HFFc6 (cell line): ENCODE measurements around the gene TMEM132D. TPM values are rescaled to one million over a fixed set of nuclear protein-coding genes. Genes with fewer than 3 reads are reported as not detected.

Source experiments
- DNase-seq: peaks from one replicate; pipeline ENCODE4 v3.0.0-alpha.2; 2018
- H3K27ac Mint-ChIP-seq: 2 replicates; pipeline ENCODE4 v1.8.0; 2020; ENCODE audit warnings: mild to moderate bottlenecking, mixed read lengths
- H3K27me3 Mint-ChIP-seq: 2 replicates; pipeline ENCODE4 v1.8.0; 2021; ENCODE audit warnings: mild to moderate bottlenecking, moderate library complexity, mixed read lengths; ENCODE audit not compliant: insufficient read depth
- H3K36me3 Mint-ChIP-seq: 2 replicates; pipeline ENCODE4 v1.8.0; 2021; ENCODE audit warnings: low read depth, mixed read lengths
- H3K4me1 Mint-ChIP-seq: 2 replicates; pipeline ENCODE4 v1.8.0; 2020; ENCODE audit warnings: low read depth, mixed read lengths
- H3K4me3 Mint-ChIP-seq: 2 replicates; pipeline ENCODE4 v1.8.0; 2020; ENCODE audit warnings: mild to moderate bottlenecking, moderate library complexity, mixed read lengths
- H3K9me3 Mint-ChIP-seq: 2 replicates; pipeline ENCODE4 v1.8.0; 2020; ENCODE audit warnings: mild to moderate bottlenecking, mixed read lengths
- CTCF ChIP-seq: fragments of 200-600 bp; sonication (generic); IDR thresholded peaks from 2 replicates; pipeline ENCODE4 v1.5.0; 2021; ENCODE audit warnings: antibody characterized with exemption, mild to moderate bottlenecking
- total RNA-seq, 6 experiments: library from RNA; stranded (reverse); fragmentation: NEBNext Ultra II Directional; extraction: Animal tissue kit (Norgen Biotek cat#: 25700); gene quantifications; 2 replicates in 1 of 6; 3 replicates in 5 of 6; pipeline ENCODE4 v1.2.3, GENCODE V29; 2021

The TMEM132D gene
- total RNA-seq, 6 experiments from 2014 or later, result not detected

DNA sequence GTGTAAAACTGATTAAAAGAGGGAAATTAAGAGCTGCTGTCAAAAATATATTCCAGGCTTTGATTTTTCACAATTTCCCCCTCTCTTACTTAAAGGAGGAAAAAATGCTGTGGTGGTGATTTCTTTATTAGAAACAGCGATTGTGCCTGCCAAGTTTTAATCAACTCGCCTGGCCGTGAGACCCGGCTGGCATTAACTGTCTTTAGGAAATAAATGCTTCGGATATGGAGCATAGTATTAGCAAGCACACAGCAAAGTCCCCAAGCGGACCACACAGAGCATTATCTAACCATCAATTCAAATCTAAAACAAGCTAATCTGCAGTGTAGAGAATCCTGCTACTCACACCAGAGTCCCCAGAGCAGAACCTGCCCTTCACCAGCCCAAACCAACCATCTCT, 457.1 kb downstream of the TMEM132D start:
- Mint-ChIP-seq H3K36me3 (no peaks in the 10 kb centered on the region), H3K27me3 (no peaks in the 10 kb centered on the region; the same call in 1 of the 2 replicates), H3K4me1 (no peaks in the 10 kb centered on the region), H3K4me3 (no peak overlapping the region), H3K27ac (no peak overlapping the region), H3K9me3 (peaks cover 78% of the 10 kb centered on the region)
- DNase-seq, result no peak
- TF ChIP-seq CTCF, result no peak

DNA sequence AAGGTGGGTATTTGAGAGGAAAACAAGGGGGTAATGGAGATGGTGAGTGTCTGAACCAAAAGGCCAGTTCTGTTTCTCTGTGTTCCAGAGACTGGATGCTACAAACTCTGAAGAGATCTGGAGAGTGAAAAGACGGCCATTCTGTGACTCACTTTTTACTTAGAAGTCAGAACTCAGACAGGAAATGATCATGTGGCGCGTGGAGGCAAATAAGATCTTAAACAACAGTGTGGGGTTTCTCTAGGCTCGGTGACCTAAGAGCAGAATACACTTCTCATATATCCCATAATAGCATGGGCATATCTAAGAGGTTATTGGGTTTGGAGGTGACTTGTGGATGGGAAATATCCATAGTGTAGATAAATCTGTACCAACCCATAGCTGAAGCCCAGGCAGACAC, 463.5 kb downstream of the TMEM132D start:
- Mint-ChIP-seq H3K4me1 (no peaks in the 10 kb centered on the region), H3K27me3 (no peaks in the 10 kb centered on the region; the same call in 1 of the 2 replicates), H3K4me3 (no peak overlapping the region), H3K27ac (no peak overlapping the region), H3K9me3 (peaks cover 52% of the 10 kb centered on the region), H3K36me3 (no peaks in the 10 kb centered on the region; the same call in 1 of the 2 replicates)
- no peak for DNase-seq
- TF ChIP-seq CTCF, result no peak

DNA sequence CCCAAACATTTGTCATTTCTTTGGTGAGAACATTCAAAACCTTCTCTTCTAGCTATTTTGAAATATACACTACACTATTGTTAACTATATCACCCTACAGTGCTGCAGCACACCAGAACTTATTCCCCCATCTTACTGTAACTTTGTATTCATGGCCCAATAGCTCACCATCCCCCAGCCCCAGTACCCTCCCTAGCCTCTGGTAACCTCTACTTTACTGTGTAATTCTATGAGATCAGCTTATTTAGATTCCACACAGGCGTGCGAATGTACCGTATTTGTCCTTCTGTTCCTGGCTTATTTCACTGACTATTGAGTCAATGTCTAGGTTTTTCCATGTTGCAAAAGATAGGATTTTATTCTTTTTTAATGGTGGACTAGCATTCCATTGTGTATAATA, 469.0 kb downstream of the TMEM132D start:
- Mint-ChIP-seq H3K36me3 (no peaks in the 10 kb centered on the region; the same call in 1 of the 2 replicates), H3K27me3 (no peaks in the 10 kb centered on the region; the same call in 1 of the 2 replicates), H3K4me1 (no peaks in the 10 kb centered on the region), H3K4me3 (no peak overlapping the region), H3K27ac (no peak overlapping the region), H3K9me3 (peaks cover 57% of the 10 kb centered on the region)
- TF ChIP-seq CTCF, result no peak
- no peak for DNase-seq

DNA sequence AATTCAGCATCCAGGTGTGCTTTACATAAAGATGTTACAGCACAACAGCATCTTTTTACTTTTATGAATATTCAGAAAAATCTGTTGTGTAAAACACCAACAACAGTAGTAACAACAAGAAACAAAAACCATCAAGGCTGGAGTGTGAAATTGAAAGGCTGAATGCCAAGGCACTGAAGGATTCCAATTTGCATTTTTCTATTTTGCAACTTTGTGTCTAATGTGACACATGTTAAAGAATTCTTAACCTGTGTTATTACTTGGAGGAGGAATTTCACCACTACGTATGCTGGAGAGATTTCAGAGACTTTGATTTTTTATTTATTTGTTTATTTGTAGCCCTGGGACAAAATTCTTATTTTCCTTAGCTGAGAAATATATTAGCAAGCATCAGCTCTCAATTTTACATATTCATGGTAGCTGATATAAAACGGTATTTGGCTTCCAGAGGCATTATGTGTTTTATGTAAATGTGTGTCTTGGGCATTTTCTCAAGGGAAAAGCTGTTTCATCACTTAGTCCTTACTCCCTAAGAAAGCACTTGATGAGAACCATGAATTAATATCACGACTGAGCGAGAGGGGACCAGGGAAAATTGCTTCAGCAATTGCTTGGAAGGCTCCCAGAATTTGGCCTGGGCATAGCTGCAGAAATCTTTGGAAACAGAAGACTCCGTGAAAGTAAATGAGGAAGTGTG, 475.4 kb downstream of the TMEM132D start:
- peaks cover 30% of the 10 kb centered on the region for H3K9me3 Mint-ChIP-seq
- H3K27me3 Mint-ChIP-seq, result no peaks in the 10 kb centered on the region
- H3K4me3 Mint-ChIP-seq, result no peak overlapping the region
- no peaks in the 10 kb centered on the region for H3K4me1 Mint-ChIP-seq
- no peak overlapping the region for H3K27ac Mint-ChIP-seq
- H3K36me3 Mint-ChIP-seq, result peaks cover 6% of the 10 kb centered on the region; the same call in 1 of the 2 replicates
- TF ChIP-seq CTCF, result no peak
- DNase-seq, result no peak

DNA sequence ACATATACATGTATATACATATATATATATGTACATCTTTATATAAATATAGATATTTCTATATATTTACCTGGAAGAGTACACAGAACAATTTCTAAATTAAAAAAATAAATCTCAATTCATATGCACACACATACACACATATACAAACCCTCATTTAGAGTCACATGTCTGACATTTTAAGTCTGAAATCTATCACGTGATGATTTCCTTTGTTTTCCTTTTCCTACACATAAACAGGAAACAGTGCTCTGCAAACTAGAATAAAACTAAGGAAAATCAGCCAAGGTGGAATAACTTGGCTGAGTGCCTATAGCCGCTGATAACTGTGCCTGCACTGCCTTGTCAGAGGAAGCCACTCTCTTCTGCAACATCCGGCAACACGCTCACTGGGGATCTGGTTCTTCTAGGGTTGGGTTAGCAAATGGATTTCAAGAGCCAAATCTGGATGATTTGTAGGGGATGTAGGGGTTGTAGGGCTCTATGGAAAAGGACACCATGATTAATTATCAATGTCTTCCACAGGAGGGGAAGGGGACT, 480.7 kb downstream of the TMEM132D start:
- no peaks in the 10 kb centered on the region for H3K4me1 Mint-ChIP-seq
- peaks cover 37% of the 10 kb centered on the region for H3K9me3 Mint-ChIP-seq
- H3K4me3 Mint-ChIP-seq, result no peak overlapping the region
- peaks cover 2% of the 10 kb centered on the region; the same call in 1 of the 2 replicates for H3K27me3 Mint-ChIP-seq
- 0 out of 2 replicates have a peak, but pooled peaks cover 6% of the 10 kb centered on the region for H3K36me3 Mint-ChIP-seq
- no peak for TF ChIP-seq CTCF
- DNase-seq, result no peak
- no peak overlapping the region for H3K27ac Mint-ChIP-seq
